Ovary (tissue), 3 donors: Measurements from ENCODE around the gene REPS2.

Source experiments
- EP300 ChIP-seq: sonication (generic); formaldehyde crosslinking; IDR thresholded peaks from one replicate; pipeline ENCODE4 v1.6.1; 2017; ENCODE audit warnings: antibody characterized with exemption
- POLR2A ChIP-seq: fragments of 450-650 bp; IDR thresholded peaks from one replicate; pipeline ENCODE4 v1.6.1; 2017; ENCODE audit warnings: antibody characterized with exemption, mild to moderate bottlenecking, moderate library complexity
- TF ChIP-seq, protein P1 (sequence below), 3 donors: fragments of 450-650 bp in 2 of 3; fragments of 200-600 bp in 1 of 3; IDR thresholded peaks; one replicate each; pipeline versions ENCODE4 v1.5.1 to v1.8.0; 2016 to 2022; ENCODE audit warnings: antibody characterized with exemption in 3 of 3, mild to moderate bottlenecking in 1 of 3
- donor health status: DM: no; HTN: no; CAD: no.

DNA sequence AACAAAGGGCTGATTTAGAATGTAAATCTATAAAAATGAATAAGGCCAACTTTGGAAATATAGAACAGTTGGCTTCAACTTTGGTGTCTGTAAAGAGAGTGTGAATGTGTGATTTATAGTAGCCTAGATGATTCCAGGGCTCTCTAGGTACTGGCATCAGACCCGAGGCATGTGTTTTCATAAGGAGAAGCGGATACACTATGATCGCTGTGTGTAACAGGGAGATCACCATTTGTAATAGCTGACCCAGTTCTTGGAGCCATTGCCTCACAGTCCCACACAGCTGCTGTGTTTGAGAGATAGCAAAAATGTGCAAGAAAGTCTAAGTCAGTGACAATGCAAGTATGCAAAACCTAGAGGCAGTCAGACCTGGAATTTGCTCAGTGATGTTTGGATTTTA is 135.1 kb downstream of the REPS2 start:
- TF ChIP-seq POLR2A (no peak), EP300 (no peak)
- TF ChIP-seq, protein P1, sequence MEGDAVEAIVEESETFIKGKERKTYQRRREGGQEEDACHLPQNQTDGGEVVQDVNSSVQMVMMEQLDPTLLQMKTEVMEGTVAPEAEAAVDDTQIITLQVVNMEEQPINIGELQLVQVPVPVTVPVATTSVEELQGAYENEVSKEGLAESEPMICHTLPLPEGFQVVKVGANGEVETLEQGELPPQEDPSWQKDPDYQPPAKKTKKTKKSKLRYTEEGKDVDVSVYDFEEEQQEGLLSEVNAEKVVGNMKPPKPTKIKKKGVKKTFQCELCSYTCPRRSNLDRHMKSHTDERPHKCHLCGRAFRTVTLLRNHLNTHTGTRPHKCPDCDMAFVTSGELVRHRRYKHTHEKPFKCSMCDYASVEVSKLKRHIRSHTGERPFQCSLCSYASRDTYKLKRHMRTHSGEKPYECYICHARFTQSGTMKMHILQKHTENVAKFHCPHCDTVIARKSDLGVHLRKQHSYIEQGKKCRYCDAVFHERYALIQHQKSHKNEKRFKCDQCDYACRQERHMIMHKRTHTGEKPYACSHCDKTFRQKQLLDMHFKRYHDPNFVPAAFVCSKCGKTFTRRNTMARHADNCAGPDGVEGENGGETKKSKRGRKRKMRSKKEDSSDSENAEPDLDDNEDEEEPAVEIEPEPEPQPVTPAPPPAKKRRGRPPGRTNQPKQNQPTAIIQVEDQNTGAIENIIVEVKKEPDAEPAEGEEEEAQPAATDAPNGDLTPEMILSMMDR (IDR thresholded peaks at IDR 0.05) = no peak
